ENCODE measurements around the gene KIAA1549. TPM values are rescaled to one million over a fixed set of nuclear protein-coding genes. Genes with fewer than 3 reads are reported as not detected.

The KIAA1549 gene
- total RNA-seq, 2 donors from 2014 or later: 3.7 to 8.8 TPM

DNA sequence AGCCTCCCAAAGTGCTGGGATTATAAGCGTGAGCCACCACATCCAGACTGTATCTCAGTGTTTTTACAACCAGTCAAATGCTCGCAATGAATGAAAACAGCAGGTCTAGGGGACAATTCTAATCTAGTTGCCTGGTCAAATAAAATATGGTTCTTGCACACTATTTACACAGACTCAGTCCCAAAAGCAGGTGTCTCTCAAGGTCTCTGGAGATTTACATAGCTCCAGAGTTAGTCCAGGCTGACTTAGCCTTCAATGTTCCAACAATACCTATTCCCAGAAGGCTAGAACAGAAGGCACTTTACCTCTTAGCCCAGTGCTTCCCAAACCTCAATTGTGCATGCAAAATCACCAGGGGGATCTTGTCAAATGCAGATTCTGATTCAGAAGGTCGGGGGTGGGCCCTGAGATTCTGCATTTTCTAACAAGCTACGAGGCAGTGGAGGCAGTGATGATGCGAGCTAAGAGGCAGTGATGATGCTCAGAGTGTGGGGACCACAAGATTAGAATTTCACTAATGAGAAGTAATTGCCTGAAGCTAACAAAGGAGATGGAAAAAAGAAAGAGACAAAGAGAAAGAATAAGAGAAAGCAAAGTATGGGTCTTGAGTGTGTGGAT, 6.4 kb downstream of the KIAA1549 start:
- no peak for DNase-seq (ENCODE audit: low spot score)
- intact Hi-C loops (cut with DNase I): no loop called here

DNA sequence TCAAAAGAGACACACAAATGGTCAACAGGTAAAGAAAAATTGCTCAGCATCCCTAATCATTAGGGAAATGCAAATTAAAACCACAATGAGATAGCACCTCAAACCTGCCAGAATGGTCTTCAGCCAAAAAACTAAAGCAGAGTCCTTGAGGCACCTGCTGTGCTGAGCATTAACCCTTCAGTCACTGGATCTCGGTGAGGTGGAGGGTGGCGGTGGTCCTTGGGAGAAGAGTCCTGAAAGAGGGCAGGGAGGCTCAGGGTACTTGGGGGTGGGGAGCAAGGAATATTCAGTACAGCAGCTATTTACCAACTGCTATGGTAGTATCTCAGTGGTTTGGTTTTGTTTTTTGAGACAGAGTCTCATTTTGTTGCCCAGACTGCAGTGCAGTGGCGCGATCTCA, 7.1 kb downstream of the KIAA1549 start:
- Histone ChIP-seq H3K4me3 (no peak overlapping the region), H3K36me3 (no peaks in the 10 kb centered on the region), H3K4me1 (replicated peaks) (no peaks in the 10 kb centered on the region), H3K27me3 (replicated peaks; ENCODE audit: insufficient read depth) (no peaks in the 10 kb centered on the region), H3K27ac (no peak overlapping the region), H3K9me3 (no peaks in the 10 kb centered on the region)
- intact Hi-C loops (cut with DNase I): no loop called here
- TF ChIP-seq, protein P1, sequence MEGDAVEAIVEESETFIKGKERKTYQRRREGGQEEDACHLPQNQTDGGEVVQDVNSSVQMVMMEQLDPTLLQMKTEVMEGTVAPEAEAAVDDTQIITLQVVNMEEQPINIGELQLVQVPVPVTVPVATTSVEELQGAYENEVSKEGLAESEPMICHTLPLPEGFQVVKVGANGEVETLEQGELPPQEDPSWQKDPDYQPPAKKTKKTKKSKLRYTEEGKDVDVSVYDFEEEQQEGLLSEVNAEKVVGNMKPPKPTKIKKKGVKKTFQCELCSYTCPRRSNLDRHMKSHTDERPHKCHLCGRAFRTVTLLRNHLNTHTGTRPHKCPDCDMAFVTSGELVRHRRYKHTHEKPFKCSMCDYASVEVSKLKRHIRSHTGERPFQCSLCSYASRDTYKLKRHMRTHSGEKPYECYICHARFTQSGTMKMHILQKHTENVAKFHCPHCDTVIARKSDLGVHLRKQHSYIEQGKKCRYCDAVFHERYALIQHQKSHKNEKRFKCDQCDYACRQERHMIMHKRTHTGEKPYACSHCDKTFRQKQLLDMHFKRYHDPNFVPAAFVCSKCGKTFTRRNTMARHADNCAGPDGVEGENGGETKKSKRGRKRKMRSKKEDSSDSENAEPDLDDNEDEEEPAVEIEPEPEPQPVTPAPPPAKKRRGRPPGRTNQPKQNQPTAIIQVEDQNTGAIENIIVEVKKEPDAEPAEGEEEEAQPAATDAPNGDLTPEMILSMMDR (IDR thresholded peaks at IDR 0.05): no peak
- no peak for TF ChIP-seq POLR2AphosphoS5 (IDR thresholded peaks at IDR 0.05)
- no peak for TF ChIP-seq POLR2A (IDR thresholded peaks at IDR 0.05)
- WGBS: 94% methylated on average over 4 of the region's 4 CpGs
- DNase-seq (ENCODE audit: low spot score): no peak

More for the DNA sequence above, 6.4 kb downstream of the KIAA1549 start:
- 84% methylated on average over 5 of the region's 5 CpGs for WGBS
- TF ChIP-seq POLR2AphosphoS5 (IDR thresholded peaks at IDR 0.05) (no peak), POLR2A (IDR thresholded peaks at IDR 0.05) (no peak)
- TF ChIP-seq, protein P1 (IDR thresholded peaks at IDR 0.05): no peak
- Histone ChIP-seq H3K27me3 (replicated peaks; ENCODE audit: insufficient read depth) (no peaks in the 10 kb centered on the region), H3K27ac (no peak overlapping the region), H3K36me3 (no peaks in the 10 kb centered on the region), H3K9me3 (no peaks in the 10 kb centered on the region), H3K4me3 (no peak overlapping the region), H3K4me1 (replicated peaks) (no peaks in the 10 kb centered on the region)

- Histone ChIP-seq H3K27me3 (replicated peaks; ENCODE audit: insufficient read depth) (no peaks in the 10 kb centered on the region), H3K36me3 (no peaks in the 10 kb centered on the region), H3K9me3 (no peaks in the 10 kb centered on the region), H3K4me3 (no peak overlapping the region), H3K4me1 (replicated peaks) (no peaks in the 10 kb centered on the region), H3K27ac (no peak overlapping the region)
- intact Hi-C loops (cut with DNase I): no loop called here
- DNase-seq (ENCODE audit: low spot score): no peak
- TF ChIP-seq, protein P1 (IDR thresholded peaks at IDR 0.05): no peak
- TF ChIP-seq POLR2AphosphoS5 (IDR thresholded peaks at IDR 0.05) (no peak), POLR2A (IDR thresholded peaks at IDR 0.05) (no peak)
- WGBS: 54% methylated on average over 6 of the region's 6 CpGs
These were observed 10.2 kb downstream of the KIAA1549 start for GRCh38 chr7:138970952-138971351.

- DNase-seq (ENCODE audit: low spot score): no peak
- intact Hi-C loops (cut with DNase I): no loop called here
- no peak overlapping the region for H3K27ac ChIP-seq
- no peak for TF ChIP-seq POLR2A (IDR thresholded peaks at IDR 0.05)
- TF ChIP-seq, protein P1 (IDR thresholded peaks at IDR 0.05): no peak
- TF ChIP-seq POLR2AphosphoS5 (IDR thresholded peaks at IDR 0.05): no peak
- no peaks in the 10 kb centered on the region for H3K36me3 ChIP-seq
- H3K4me3 ChIP-seq: no peak overlapping the region
- WGBS: 71% methylated on average over 7 of the region's 7 CpGs
- H3K27me3 ChIP-seq (replicated peaks; ENCODE audit: insufficient read depth): no peaks in the 10 kb centered on the region
- H3K9me3 ChIP-seq: no peaks in the 10 kb centered on the region
- H3K4me1 ChIP-seq (replicated peaks): no peaks in the 10 kb centered on the region
These were observed 10.7 kb downstream of the KIAA1549 start for GRCh38 chr7:138970446-138970845.

GRCh38 chr7:138967159-138967558, 14.0 kb downstream of the KIAA1549 start:
- DNase-seq (ENCODE audit: low spot score): no peak
- Histone ChIP-seq H3K4me1 (replicated peaks) (no peaks in the 10 kb centered on the region), H3K36me3 (no peaks in the 10 kb centered on the region), H3K27ac (no peak overlapping the region), H3K27me3 (replicated peaks; ENCODE audit: insufficient read depth) (no peaks in the 10 kb centered on the region), H3K9me3 (no peaks in the 10 kb centered on the region), H3K4me3 (no peak overlapping the region)
- 49% methylated on average over 4 of the region's 4 CpGs for WGBS
- TF ChIP-seq POLR2AphosphoS5 (IDR thresholded peaks at IDR 0.05) (no peak), POLR2A (IDR thresholded peaks at IDR 0.05) (no peak)
- TF ChIP-seq, protein P1 (IDR thresholded peaks at IDR 0.05): no peak
- intact Hi-C loops (cut with DNase I): no loop called here
